ENCODE measurements around the gene PLCG2.

The PLCG2 gene

GRCh38 chr16:81817789-81818567 is 38.9 kb downstream of the PLCG2 start:
- DNase-seq, result no peak

- DNase-seq, result no peak
These were observed 39.4 kb downstream of the PLCG2 start for GRCh38 chr16:81818568-81818896.

GRCh38 chr16:81818905-81819304 is 39.8 kb downstream of the PLCG2 start:
- DNase-seq, result no peak

- DNase-seq, result no peak
These were observed 42.5 kb downstream of the PLCG2 start for GRCh38 chr16:81821436-81822128.

GRCh38 chr16:81823111-81823510 is 44.0 kb downstream of the PLCG2 start:
- no peak for DNase-seq

GRCh38 chr16:81823734-81824133 is 44.6 kb downstream of the PLCG2 start:
- DNase-seq, result no peak

- DNase-seq, result no peak
These were observed 47.4 kb downstream of the PLCG2 start for GRCh38 chr16:81826523-81826922.

GRCh38 chr16:81830845-81831540 is 51.9 kb downstream of the PLCG2 start:
- DNase-seq, result no peak

GRCh38 chr16:81831722-81832126 is 52.6 kb downstream of the PLCG2 start:
- no peak for DNase-seq

GRCh38 chr16:81832801-81833547 is 53.9 kb downstream of the PLCG2 start:
- DNase-seq, result no peak

- no peak for DNase-seq
These were observed 54.7 kb downstream of the PLCG2 start for GRCh38 chr16:81833751-81834150.

GRCh38 chr16:81834868-81835267 is 55.8 kb downstream of the PLCG2 start:
- DNase-seq, result no peak

GRCh38 chr16:81836279-81837054 is 57.4 kb downstream of the PLCG2 start:
- no peak for DNase-seq

GRCh38 chr16:81837312-81837751 is 58.2 kb downstream of the PLCG2 start:
- no peak for DNase-seq

GRCh38 chr16:81838794-81839193 is 59.7 kb downstream of the PLCG2 start:
- DNase-seq, result no peak

- no peak for DNase-seq
These were observed 62.6 kb downstream of the PLCG2 start for GRCh38 chr16:81841722-81842121.

GRCh38 chr16:81842564-81843242 is 63.6 kb downstream of the PLCG2 start:
- DNase-seq, result no peak

- DNase-seq, result no peak
These were observed 64.1 kb downstream of the PLCG2 start for GRCh38 chr16:81843243-81843582.

- no peak for DNase-seq
These were observed 64.6 kb downstream of the PLCG2 start for GRCh38 chr16:81843683-81844082.

- no peak for DNase-seq
These were observed 67.0 kb downstream of the PLCG2 start for GRCh38 chr16:81846105-81846504.

GRCh38 chr16:81848306-81848853 is 69.3 kb downstream of the PLCG2 start:
- no peak for DNase-seq
